ENCODE data around the gene RXRA. TPM values are rescaled to one million over a fixed set of nuclear protein-coding genes. Genes with fewer than 3 reads are reported as not detected.

Gene RXRA
- total and polyA plus RNA-seq, 2 donors (not counting 1 experiment from before 2014, with no cell fraction given) = 2.6 to 6.8 TPM

- H3K4me1 ChIP-seq (ENCODE audit: control insufficient read depth in 2 of 2, insufficient read depth in 2 of 2, low read length in 2 of 2) = no peaks in the 10 kb centered on the region
- H3K4me1 Mint-ChIP-seq = no peaks in the 10 kb centered on the region
- no peaks in the 10 kb centered on the region for H3K79me2 ChIP-seq (ENCODE audit: control insufficient read depth, insufficient read depth, low read length)
- no peaks in the 10 kb centered on the region for H3K36me3 ChIP-seq (replicated peaks in 1 of 2; ENCODE audit: control extremely low read depth in 1 of 2, control insufficient read depth in 1 of 2, extremely low read depth in 1 of 2, insufficient read depth in 2 of 2, low read length in 1 of 2)
- no peak overlapping the region for H3K27ac Mint-ChIP-seq
- CTCF ChIA-PET = interaction anchor here (1.7 kb wide), 1 partner anchor 14 kb away, joined by 5 read pairs; no protein-coding TSS in a partner anchor
- no peak overlapping the region for H3K4me2 ChIP-seq (replicated peaks; ENCODE audit: low read depth, low read length, poor library complexity, severe bottlenecking)
- no peak overlapping the region for H3K4me3 Mint-ChIP-seq
- 99% methylated on average over 21 of the region's 21 CpGs for WGBS (ENCODE audit: insufficient coverage)
- DNase-seq (no peak), ATAC-seq (ENCODE audit: low read depth) (no peak)
- H3K9me3 ChIP-seq (ENCODE audit: control extremely low read depth in 1 of 3, control insufficient read depth in 2 of 3, insufficient read depth in 1 of 3, low read length in 2 of 3) = no peaks in the 10 kb centered on the region
- no peak for TF ChIP-seq EZH2 (IDR thresholded peaks at IDR 0.05; ENCODE audit: borderline replicate concordance, insufficient read depth, low read depth, low read length, poor library complexity, severe bottlenecking)
- TF ChIP-seq, protein P1, sequence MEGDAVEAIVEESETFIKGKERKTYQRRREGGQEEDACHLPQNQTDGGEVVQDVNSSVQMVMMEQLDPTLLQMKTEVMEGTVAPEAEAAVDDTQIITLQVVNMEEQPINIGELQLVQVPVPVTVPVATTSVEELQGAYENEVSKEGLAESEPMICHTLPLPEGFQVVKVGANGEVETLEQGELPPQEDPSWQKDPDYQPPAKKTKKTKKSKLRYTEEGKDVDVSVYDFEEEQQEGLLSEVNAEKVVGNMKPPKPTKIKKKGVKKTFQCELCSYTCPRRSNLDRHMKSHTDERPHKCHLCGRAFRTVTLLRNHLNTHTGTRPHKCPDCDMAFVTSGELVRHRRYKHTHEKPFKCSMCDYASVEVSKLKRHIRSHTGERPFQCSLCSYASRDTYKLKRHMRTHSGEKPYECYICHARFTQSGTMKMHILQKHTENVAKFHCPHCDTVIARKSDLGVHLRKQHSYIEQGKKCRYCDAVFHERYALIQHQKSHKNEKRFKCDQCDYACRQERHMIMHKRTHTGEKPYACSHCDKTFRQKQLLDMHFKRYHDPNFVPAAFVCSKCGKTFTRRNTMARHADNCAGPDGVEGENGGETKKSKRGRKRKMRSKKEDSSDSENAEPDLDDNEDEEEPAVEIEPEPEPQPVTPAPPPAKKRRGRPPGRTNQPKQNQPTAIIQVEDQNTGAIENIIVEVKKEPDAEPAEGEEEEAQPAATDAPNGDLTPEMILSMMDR (IDR thresholded peaks at IDR 0.05) = no peak
- intact Hi-C loops (cut with micrococcal nuclease) = no loop called here
- no peak overlapping the region for H3K4me3 ChIP-seq (ENCODE audit: control extremely low read depth in 1 of 5, extremely low read depth in 1 of 5, insufficient read depth in 1 of 5, low read depth in 2 of 5, low read length in 4 of 5)
- no peak overlapping the region for H3K9ac ChIP-seq (ENCODE audit: low read length)
- no peaks in the 10 kb centered on the region for H3K27me3 ChIP-seq (replicated peaks in 1 of 4; ENCODE audit: control extremely low read depth in 1 of 4, control insufficient read depth in 3 of 4, insufficient read depth in 4 of 4, low read length in 3 of 4)
- H4K20me1 ChIP-seq (ENCODE audit: control insufficient read depth, insufficient read depth, low read length, poor library complexity, severe bottlenecking) = no peaks in the 10 kb centered on the region
- no peak overlapping the region for H3K27ac ChIP-seq (ENCODE audit: low read length in 2 of 2)
- no peaks in the 10 kb centered on the region for H3K27me3 Mint-ChIP-seq
- POLR2A ChIA-PET = no interaction called here
- no peaks in the 10 kb centered on the region for H3K9me3 Mint-ChIP-seq (ENCODE audit: insufficient read depth)
- no peak overlapping the region for H2AFZ ChIP-seq (ENCODE audit: insufficient read depth, low read depth, low read length, poor library complexity, severe bottlenecking)
Observed at GRCh38 chr9:134429481-134429880, 103.2 kb downstream of the RXRA start.

DNA sequence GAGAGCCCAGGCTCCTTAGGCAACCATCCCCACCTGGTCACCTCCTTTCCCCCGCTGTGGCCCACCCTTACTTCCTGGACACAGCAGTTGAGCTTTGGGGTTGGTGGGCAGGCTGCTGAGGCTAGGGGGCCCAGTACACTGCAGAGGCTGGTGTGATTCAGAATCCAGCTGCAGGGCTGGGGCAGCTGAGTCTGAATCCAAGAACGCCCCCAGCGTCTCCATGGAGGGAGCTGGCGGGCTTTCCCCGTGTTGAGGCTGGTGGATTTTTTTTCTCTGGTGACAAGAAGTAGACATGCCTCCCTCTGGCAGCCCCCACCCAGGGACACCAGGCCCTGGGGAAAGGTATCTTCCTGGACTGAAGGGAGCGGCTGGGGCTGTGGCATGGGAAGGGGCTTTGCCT is 104.8 kb downstream of the RXRA start:
- Histone ChIP-seq H3K9me3 (ENCODE audit: control extremely low read depth in 1 of 3, control insufficient read depth in 2 of 3, insufficient read depth in 1 of 3, low read length in 2 of 3) (no peaks in the 10 kb centered on the region), H3K27me3 (replicated peaks in 1 of 4; ENCODE audit: control extremely low read depth in 1 of 4, control insufficient read depth in 3 of 4, insufficient read depth in 4 of 4, low read length in 3 of 4) (no peaks in the 10 kb centered on the region), H2AFZ (ENCODE audit: insufficient read depth, low read depth, low read length, poor library complexity, severe bottlenecking) (no peak overlapping the region), H4K20me1 (ENCODE audit: control insufficient read depth, insufficient read depth, low read length, poor library complexity, severe bottlenecking) (no peaks in the 10 kb centered on the region), H3K4me3 (ENCODE audit: control extremely low read depth in 1 of 5, extremely low read depth in 1 of 5, insufficient read depth in 1 of 5, low read depth in 2 of 5, low read length in 4 of 5) (no peak overlapping the region), H3K4me1 (ENCODE audit: control insufficient read depth in 2 of 2, insufficient read depth in 2 of 2, low read length in 2 of 2) (no peaks in the 10 kb centered on the region), H3K27ac (ENCODE audit: low read length in 2 of 2) (no peak overlapping the region), H3K79me2 (ENCODE audit: control insufficient read depth, insufficient read depth, low read length) (no peaks in the 10 kb centered on the region), H3K4me2 (replicated peaks; ENCODE audit: low read depth, low read length, poor library complexity, severe bottlenecking) (no peak overlapping the region), H3K36me3 (replicated peaks in 1 of 2; ENCODE audit: control extremely low read depth in 1 of 2, control insufficient read depth in 1 of 2, extremely low read depth in 1 of 2, insufficient read depth in 2 of 2, low read length in 1 of 2) (no peaks in the 10 kb centered on the region), H3K9ac (ENCODE audit: low read length) (no peak overlapping the region)
- no peaks in the 10 kb centered on the region for H3K27me3 Mint-ChIP-seq
- no peak overlapping the region for H3K4me3 Mint-ChIP-seq
- ATAC-seq (ENCODE audit: low read depth) (no peak), DNase-seq (no peak)
- intact Hi-C loops (cut with micrococcal nuclease) = no loop called here
- ChIA-PET POLR2A (interaction anchor here (0.5 kb wide), 1 partner anchor 25 kb away, joined by 3 read pairs; no protein-coding TSS in a partner anchor), CTCF (interaction anchor here (1.7 kb wide), 1 partner anchor 12 kb away, joined by 5 read pairs; no protein-coding TSS in a partner anchor)
- TF ChIP-seq EZH2 (IDR thresholded peaks at IDR 0.05; ENCODE audit: borderline replicate concordance, insufficient read depth, low read depth, low read length, poor library complexity, severe bottlenecking) = no peak
- TF ChIP-seq, protein P1 (IDR thresholded peaks at IDR 0.05) = no peak
- 100% methylated on average over 1 of the region's 6 CpGs for WGBS (ENCODE audit: insufficient coverage)
- H3K9me3 Mint-ChIP-seq (ENCODE audit: insufficient read depth) = no peaks in the 10 kb centered on the region
- no peaks in the 10 kb centered on the region for H3K4me1 Mint-ChIP-seq
- H3K27ac Mint-ChIP-seq = no peak overlapping the region
